GM12872 (cell line): ENCODE data around the gene PEX11A.
A peak's percentile ranks its signal among the peaks of the same experiment; 100 is the strongest.

ENCODE experiments used
- TF ChIP-seq, protein P1 (sequence below): IDR thresholded peaks from 3 replicates; pipeline ENCODE4 v1.5.1; 2011; ENCODE audit warnings: low read depth, mild to moderate bottlenecking, low read length, moderate library complexity; ENCODE audit not compliant: insufficient read depth

The PEX11A gene, protein sequence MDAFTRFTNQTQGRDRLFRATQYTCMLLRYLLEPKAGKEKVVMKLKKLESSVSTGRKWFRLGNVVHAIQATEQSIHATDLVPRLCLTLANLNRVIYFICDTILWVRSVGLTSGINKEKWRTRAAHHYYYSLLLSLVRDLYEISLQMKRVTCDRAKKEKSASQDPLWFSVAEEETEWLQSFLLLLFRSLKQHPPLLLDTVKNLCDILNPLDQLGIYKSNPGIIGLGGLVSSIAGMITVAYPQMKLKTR

DNA sequence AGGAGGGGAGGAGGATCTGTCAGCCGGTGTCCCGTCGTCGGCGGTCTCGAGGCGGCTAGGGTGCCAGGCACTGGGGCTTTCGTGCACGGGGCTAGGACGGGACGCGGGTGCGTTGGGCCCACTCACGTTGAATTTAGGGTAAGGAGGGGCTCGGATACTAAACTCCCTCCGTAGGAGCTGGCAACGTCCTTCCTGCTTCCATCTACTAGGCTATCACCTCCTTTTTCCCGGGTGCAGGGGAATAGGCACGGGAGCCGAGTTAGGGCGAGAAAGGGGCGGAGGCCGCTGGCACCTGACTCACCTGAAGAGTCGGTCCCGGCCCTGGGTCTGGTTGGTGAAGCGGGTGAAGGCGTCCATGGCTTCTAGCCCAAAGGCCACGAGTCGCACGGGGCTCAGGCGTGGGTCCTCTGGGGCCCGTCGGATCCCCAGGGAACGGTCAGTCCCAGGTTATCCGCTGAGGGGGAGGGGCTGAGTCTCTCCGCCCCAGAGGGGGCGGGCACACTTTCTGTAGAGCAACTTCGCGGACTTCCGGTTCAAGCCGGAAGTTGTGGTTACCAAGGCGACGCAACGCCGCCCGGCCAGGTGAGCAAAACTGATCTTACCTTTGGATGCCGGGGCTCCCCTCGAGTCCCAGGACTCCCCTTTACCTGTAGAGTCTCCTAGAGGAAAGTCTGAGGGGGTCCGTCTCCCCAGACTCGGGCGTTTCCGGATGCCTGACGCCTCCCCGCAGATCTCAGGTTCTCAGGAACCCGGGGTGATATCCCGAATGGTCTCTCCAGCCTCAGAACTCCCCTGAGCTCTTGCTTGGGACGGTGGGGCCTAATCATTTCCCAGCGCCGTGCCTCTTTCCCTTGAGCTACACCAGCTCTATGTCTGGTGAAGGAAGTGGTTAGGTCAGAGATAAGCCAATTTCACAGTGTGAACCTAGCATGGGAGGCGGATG is at the start of gene PEX11A, which contains the start of gene WDR93:
TSS of gene PEX11A (minus strand) at position 479 of the 943 bp plus-strand sequence. CDS start at position 357, 122 bp downstream.
TSS of gene WDR93 (plus strand) at position 536 of the 943 bp plus-strand sequence. CDS start 10,936 bp downstream, outside the sequence.
- TF ChIP-seq, protein P1, sequence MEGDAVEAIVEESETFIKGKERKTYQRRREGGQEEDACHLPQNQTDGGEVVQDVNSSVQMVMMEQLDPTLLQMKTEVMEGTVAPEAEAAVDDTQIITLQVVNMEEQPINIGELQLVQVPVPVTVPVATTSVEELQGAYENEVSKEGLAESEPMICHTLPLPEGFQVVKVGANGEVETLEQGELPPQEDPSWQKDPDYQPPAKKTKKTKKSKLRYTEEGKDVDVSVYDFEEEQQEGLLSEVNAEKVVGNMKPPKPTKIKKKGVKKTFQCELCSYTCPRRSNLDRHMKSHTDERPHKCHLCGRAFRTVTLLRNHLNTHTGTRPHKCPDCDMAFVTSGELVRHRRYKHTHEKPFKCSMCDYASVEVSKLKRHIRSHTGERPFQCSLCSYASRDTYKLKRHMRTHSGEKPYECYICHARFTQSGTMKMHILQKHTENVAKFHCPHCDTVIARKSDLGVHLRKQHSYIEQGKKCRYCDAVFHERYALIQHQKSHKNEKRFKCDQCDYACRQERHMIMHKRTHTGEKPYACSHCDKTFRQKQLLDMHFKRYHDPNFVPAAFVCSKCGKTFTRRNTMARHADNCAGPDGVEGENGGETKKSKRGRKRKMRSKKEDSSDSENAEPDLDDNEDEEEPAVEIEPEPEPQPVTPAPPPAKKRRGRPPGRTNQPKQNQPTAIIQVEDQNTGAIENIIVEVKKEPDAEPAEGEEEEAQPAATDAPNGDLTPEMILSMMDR: no peak

DNA sequence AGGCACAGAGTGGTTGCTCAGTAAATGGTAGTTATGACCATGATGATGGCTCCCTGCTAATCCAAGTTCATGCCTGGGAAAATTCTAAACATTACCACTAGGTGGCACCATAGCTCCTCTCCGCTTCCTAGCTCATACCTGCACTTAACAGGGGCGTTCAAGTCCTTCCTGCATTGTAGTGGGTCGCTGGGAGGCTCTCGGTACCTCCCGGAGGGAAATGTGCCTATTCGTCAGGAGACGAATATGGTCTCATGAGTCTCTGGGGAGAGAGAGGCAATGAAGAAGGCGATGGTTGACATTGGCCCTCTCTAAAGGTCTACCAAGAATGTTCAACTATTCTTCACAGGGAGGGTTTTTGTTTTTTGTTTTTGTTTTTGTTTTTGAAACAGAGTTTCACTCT is 49.6 kb upstream of the PEX11A start:
- TF ChIP-seq, protein P1: peak; percentile 91

DNA sequence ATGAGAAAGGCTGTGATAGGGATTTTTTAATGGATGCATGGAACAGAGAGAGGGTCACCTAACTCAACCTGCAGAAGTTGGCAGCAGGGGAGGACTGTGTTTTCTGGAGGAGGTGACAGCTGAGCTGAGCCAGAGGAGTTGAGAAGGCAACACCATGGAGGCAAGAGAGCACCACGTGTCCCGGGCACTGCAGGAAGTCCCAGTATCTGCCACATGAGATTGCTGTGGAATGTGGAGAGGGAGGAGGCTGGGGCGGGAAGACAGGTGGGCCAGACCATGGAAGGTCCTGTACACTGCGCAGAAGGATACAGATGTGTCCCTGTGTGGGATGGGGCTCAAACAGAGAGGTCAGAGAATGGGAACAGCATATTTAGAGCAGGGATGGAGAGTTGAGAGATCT is 45.2 kb upstream of the PEX11A start:
- TF ChIP-seq, protein P1: no peak

DNA sequence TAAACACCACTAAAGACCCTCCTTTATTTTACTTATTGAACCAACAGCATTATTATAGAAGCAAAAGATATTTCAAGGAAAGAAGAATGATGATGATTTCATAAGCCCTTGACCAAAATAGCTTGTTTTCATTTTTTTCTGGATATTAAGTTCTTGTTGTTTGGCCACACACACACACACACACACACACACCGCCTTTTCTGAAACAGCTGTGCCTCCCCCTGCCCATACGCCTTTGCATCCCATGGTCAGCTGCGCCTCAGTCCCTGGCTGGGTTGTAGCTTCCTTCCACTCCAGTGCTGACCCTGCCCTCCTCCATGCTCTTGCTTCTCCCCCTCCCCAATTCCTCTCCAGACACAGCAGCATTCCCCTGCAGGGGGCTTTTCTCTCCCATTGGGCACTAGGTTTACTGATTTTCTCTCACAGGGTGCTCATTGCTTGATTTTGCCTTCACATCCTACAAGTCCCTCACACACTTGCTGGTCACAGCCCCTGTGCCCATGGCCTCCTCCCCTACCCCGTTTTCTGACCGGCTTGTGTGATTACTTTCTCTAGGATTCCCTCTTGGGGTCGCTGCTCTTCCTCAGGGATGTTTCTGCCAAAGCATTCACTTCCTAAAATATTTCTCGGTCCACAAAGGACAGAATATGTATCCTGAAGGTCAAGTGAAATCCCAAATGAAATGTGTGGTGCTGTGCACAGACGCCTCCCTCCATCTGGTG is 42.1 kb upstream of the PEX11A start:
- TF ChIP-seq, protein P1: no peak

DNA sequence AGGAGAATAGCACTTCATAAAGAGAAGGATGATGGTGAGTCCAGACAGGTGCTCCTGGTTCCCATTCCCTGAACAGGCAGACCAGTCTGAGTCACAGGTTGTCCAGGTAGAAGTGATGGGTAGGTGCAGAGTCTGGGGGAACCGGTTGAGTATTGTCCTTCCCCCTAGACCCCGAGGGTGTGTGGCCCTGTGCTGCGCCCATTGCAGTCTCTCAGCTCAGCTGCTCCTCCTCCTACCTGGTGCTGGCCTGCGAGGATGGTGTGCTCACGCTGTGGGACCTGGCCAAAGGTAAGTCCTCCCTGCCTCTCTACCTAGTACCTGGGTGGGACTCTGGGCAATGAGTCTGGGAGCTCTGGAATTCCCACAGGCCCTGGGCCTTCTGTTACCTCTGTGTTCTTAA is 40.7 kb upstream of the PEX11A start:
- TF ChIP-seq, protein P1: no peak

DNA sequence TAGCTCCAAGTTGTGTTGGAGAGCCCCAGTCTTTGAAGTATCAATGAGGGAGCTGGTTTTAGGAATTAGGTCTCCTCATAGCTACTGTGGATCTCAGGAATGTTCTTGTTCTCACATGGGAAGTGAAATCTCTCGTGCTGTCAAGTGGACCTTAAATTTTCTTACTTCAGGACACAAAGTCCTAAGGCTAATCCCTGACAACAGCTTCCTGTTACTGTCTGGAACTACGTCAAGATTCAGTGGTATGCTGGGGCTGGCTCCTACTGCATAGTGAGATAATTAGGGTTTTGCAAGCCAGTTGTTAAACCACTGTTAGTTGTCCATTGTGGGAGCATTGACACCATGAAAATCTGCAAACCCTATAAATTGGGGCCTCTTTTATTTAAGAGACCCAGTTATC is 37.7 kb upstream of the PEX11A start:
- TF ChIP-seq, protein P1: no peak

DNA sequence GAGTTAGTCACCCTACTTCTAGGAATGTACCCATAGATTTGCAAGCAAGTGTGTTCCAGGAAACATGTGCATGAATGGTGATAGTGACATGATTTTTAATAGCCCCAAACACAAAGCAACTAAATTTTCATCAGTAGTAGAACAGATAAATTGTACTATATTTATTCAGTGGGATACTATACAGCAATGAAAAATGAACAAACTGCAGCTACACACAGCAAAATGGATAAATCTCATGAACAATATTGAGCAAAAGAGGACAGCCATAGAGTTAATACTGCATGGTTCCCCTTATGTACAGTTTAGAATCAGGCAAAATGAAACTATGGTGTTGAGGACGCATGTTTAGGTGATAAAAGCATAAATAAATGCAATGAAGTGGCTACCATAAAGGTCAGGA is 34.5 kb upstream of the PEX11A start:
- TF ChIP-seq, protein P1: no peak
